ENCODE measurements around the gene TPCN2. TPM values are rescaled to one million over a fixed set of nuclear protein-coding genes. Genes with fewer than 3 reads are reported as not detected.

Gene TPCN2
- total RNA-seq, 4 donors from 2014 or later: 18.7 to 34.5 (median 24.7) TPM

DNA sequence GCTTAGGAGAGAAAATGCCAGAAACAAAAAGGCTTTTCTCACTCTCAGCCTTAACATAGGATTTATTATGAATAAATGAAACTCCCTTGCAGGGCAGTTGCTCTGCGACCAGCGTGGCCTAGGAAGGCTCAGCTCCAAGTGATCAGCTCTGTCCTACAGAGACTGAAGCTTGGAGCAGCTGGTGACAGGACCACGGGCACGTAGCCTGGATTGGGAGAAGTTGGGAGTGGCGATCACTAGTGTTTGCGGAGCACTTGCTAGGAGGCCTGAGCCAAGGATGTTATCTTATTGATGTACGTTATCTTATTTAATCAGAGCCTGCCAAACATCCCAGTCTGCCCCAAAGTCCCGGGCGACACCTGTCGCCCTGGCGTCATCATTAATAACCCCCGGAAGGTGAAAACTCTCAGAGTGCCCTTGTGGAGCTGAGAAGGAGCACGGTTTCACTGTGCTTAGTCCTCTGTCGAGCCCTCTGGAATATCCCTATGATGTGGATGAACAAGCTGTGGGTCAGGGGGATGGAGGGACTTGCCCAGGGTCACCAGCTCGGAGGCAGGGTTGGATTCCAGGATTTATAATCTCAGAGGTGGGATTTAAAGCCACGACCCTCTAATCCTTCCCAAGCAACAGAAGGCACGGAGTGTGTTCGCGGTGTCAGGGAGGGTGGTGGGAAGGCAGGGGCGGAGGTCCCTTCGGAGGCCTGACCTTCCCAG, 66.2 kb downstream of the TPCN2 start:
- no peak for TF ChIP-seq EP300 (IDR thresholded peaks at IDR 0.05)
- TF ChIP-seq POLR2AphosphoS5 (IDR thresholded peaks at IDR 0.05): no peak
- TF ChIP-seq, protein P1, sequence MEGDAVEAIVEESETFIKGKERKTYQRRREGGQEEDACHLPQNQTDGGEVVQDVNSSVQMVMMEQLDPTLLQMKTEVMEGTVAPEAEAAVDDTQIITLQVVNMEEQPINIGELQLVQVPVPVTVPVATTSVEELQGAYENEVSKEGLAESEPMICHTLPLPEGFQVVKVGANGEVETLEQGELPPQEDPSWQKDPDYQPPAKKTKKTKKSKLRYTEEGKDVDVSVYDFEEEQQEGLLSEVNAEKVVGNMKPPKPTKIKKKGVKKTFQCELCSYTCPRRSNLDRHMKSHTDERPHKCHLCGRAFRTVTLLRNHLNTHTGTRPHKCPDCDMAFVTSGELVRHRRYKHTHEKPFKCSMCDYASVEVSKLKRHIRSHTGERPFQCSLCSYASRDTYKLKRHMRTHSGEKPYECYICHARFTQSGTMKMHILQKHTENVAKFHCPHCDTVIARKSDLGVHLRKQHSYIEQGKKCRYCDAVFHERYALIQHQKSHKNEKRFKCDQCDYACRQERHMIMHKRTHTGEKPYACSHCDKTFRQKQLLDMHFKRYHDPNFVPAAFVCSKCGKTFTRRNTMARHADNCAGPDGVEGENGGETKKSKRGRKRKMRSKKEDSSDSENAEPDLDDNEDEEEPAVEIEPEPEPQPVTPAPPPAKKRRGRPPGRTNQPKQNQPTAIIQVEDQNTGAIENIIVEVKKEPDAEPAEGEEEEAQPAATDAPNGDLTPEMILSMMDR (IDR thresholded peaks at IDR 0.05): no peak
- TF ChIP-seq POLR2A (IDR thresholded peaks at IDR 0.05; ENCODE audit: low read depth): no peak
- peaks cover 0 to 8% (median 2%) of the 10 kb centered on the region in 4 donors for H3K9me3 ChIP-seq
- 85% methylated on average over 21 of the region's 21 CpGs for WGBS

DNA sequence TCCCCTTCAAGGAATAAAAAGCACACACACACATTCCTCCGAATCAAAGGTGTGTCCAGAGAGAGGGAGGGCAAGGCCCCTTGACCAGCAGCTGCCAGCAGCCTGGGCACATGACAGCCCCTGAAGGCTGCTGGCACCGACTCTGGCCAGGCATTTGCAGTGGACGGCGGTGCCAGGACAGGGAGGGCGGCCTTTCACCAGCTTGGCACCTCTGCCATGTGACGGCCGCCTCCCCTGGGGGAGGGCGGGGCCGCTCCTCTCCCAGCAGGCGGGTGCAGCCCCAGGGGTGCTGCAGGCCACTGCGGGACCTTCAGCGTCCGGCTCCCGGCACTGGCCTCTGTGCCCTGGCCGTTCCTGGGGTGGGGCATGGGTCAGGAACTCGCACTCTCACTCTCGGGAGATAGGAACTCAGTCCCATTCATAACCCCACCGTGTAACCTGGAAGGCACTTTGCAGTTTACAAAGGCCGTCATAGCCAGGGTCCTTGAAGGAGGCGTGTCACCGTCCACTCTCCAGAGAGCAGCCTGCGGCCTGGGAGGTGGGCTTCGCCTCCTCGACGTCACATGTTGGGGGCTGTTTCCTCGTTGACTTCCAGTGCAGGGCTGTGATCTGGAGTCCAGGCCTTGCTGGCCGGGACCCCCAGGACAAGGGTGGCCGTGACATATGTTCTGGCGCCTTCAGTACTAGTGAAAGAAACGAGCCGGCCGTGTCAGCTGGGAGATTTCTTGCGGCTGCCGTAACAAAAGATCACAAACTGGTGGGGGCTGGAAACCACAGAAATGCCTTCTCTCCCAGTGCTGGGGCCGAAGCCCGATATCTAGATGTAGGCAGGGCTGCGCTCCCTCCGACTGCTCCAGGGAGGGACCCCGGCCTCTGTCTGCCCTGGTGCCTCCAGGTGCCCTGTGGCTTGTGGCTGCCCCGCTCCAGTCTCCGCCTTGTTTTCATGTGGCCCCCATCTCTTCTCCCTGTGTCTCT, 67.1 kb downstream of the TPCN2 start:
- WGBS: 89% methylated on average over 16 of the region's 41 CpGs
- DNase-seq (ENCODE audit: extremely low spot score): no peak
- TF ChIP-seq POLR2AphosphoS5 (IDR thresholded peaks at IDR 0.05) (peak; percentile 13 to 16), POLR2A (IDR thresholded peaks at IDR 0.05; ENCODE audit: low read depth) (no peak)
- no peaks in the 10 kb centered on the region for H3K27me3 ChIP-seq
- peak overlapping the region in 1 of 4 donors; percentile 5 for H3K27ac ChIP-seq (replicated peaks in 1 of 4)
- H3K4me1 ChIP-seq: peaks cover 10 to 16% (median 12%) of the 10 kb centered on the region in 4 donors
- intact Hi-C loops (cut with DNase I): no loop called here
- H3K9me3 ChIP-seq: peaks cover 0 to 8% (median 2%) of the 10 kb centered on the region in 4 donors
- peaks cover 0 to 3% (median 0%) of the 10 kb centered on the region in 4 donors for H3K36me3 ChIP-seq
- no peak overlapping the region for H3K4me3 ChIP-seq

More for the DNA sequence above, 66.2 kb downstream of the TPCN2 start:
- peaks cover 0 to 2% (median 0%) of the 10 kb centered on the region in 4 donors for H3K36me3 ChIP-seq
- intact Hi-C loops (cut with DNase I): no loop called here
- no peaks in the 10 kb centered on the region for H3K27me3 ChIP-seq
- H3K4me3 ChIP-seq: no peak overlapping the region
- no peak for DNase-seq (ENCODE audit: extremely low spot score)
- H3K27ac ChIP-seq (replicated peaks in 1 of 4): no peak overlapping the region
- peaks cover 10 to 16% (median 12%) of the 10 kb centered on the region in 4 donors for H3K4me1 ChIP-seq

DNA sequence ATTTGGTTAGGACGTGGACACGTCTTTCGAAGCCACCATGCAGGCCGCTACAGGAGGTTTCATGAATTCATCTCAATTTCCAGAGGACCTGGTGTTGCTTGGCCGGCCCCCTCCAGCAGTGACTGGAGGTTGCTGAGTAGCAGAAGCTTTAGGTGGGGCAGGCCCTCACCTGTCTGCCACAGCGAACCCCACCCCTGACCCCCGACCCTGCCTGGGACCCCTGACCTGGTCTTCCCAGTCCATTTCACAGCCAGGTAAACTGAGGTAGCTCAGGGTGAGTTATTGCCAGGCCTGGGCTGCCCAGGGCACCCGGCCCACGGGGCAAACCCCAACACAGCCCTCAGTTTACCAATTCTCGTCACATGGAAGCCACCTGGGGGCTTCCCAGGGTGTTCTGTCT, 67.9 kb downstream of the TPCN2 start:
- Histone ChIP-seq H3K9me3 (peaks cover 0 to 8% (median 2%) of the 10 kb centered on the region in 4 donors), H3K4me3 (no peak overlapping the region), H3K4me1 (peaks cover 10 to 16% (median 12%) of the 10 kb centered on the region in 4 donors), H3K27ac (replicated peaks in 1 of 4) (no peak overlapping the region), H3K27me3 (no peaks in the 10 kb centered on the region), H3K36me3 (peaks cover 0 to 3% (median 0%) of the 10 kb centered on the region in 4 donors)
- intact Hi-C loops (cut with DNase I): no loop called here
- TF ChIP-seq POLR2AphosphoS5 (IDR thresholded peaks at IDR 0.05): no peak
- no peak for TF ChIP-seq POLR2A (IDR thresholded peaks at IDR 0.05; ENCODE audit: low read depth)
- TF ChIP-seq EP300 (IDR thresholded peaks at IDR 0.05): no peak
- TF ChIP-seq, protein P1 (IDR thresholded peaks at IDR 0.05): no peak
- WGBS: 95% methylated on average over 7 of the region's 10 CpGs
- DNase-seq (ENCODE audit: extremely low spot score): no peak

DNA sequence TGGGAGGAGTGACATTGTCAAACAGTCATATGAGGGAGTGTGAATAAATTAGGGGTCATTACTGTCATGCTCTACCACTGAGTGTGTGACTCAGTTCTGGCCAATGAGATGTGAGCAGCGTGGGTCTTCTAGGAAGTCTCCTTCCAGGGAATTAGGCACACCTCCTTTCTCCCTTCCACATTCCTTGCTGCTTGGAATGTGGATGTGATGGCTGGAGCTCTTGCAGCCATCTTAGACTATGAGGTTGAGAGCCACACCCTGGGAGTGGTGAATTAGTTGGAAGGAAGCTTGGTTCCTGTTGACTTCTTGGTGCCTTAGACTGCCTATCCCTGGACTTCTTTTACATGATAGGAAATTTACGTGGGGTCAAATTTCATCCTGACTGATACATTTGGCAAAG, 70.5 kb downstream of the TPCN2 start:
- H3K27ac ChIP-seq (replicated peaks in 1 of 4): no peak overlapping the region
- peaks cover 33 to 40% (median 36%) of the 10 kb centered on the region in 4 donors for H3K4me1 ChIP-seq
- TF ChIP-seq EP300 (IDR thresholded peaks at IDR 0.05) (no peak), POLR2AphosphoS5 (IDR thresholded peaks at IDR 0.05) (no peak), POLR2A (IDR thresholded peaks at IDR 0.05; ENCODE audit: low read depth) (no peak)
- TF ChIP-seq, protein P1 (IDR thresholded peaks at IDR 0.05): no peak
- DNase-seq (ENCODE audit: extremely low spot score): no peak
- H3K27me3 ChIP-seq: no peaks in the 10 kb centered on the region
- WGBS: 92% methylated on average over 1 of the region's 2 CpGs
- H3K9me3 ChIP-seq: peaks cover 0 to 8% (median 2%) of the 10 kb centered on the region in 4 donors
- intact Hi-C loops (cut with DNase I): no loop called here
- H3K36me3 ChIP-seq: peaks cover 0 to 3% (median 0%) of the 10 kb centered on the region in 4 donors
- no peak overlapping the region for H3K4me3 ChIP-seq

All from esophagus muscularis mucosa (tissue), 4 donors.